ENCODE results near the gene IL17A.
"Not testable (repeated sequence)": the region's sequence is repeated elsewhere in the genome, so short reads cannot be mapped to it uniquely, and the experiment has no call there.

Gene IL17A

DNA sequence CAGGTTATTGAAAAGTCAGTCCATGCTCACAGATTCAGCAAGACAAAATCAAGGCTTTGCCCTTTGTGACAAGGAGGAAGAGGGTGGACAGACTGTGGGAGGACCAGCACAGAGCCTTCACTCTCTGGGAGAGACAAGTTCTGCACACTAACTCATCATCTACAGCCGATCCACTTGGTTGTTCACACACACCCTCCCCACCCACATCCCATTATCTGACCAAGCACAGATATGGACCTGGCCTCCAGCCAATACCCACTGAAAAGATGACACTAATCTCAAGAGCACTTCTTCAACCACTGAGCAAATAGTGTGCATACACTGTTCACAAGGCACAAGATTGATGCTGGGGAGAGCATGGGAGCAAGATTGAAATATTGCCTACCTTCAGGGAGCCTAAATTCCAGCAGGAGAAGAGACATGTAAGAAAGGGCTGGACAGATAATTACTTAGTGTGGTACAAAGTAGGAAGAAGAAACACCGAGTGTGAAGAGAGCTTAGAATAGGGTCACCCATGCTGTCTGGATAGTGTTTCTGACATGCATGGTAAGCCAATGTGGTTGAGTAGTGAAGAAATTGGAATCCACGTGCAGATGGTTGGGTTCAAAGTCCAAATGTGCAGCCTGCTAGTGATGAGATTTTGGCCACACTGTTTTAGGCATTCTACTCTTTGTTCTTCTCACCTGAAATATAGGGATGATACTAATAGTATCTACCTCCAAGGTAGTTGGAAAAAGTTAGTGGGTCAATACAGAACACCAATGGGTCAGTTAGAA lies 21.7 kb upstream of the IL17A start:
- no peak for DNase-seq (ENCODE audit: low spot score)

- DNase-seq (ENCODE audit: low spot score) = no peak
These were observed 18.9 kb upstream of the IL17A start for GRCh38 chr6:52167267-52167666.

DNA sequence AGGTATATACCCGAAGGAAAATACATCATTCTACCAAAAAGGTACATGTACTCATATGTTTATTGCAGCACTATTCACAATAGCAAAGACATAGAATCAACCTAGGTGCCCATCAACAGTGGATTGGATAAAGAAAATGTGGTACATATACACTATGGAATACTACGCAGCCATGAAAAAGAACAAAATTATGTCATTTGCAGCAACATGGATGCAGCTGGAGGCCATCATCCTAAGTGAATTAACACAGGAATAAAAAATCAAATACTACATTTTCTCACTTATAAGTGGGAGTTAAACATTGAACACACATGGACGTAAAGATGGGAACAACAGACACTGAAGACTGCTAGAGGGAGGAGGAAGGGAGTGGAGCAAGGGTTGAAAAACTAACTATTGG lies 17.8 kb upstream of the IL17A start:
- not testable (repeated sequence) for DNase-seq (ENCODE audit: low spot score)

- no peak for DNase-seq (ENCODE audit: low spot score)
These were observed 12.1 kb upstream of the IL17A start for GRCh38 chr6:52174118-52174517.

- DNase-seq (ENCODE audit: low spot score) = no peak
These were observed 9.6 kb upstream of the IL17A start for GRCh38 chr6:52176550-52176949.

GRCh38 chr6:52177961-52178360 lies 8.2 kb upstream of the IL17A start:
- no peak for DNase-seq (ENCODE audit: low spot score)

- no peak for DNase-seq (ENCODE audit: low spot score)
These were observed 5.2 kb upstream of the IL17A start for GRCh38 chr6:52180787-52181558.

DNA sequence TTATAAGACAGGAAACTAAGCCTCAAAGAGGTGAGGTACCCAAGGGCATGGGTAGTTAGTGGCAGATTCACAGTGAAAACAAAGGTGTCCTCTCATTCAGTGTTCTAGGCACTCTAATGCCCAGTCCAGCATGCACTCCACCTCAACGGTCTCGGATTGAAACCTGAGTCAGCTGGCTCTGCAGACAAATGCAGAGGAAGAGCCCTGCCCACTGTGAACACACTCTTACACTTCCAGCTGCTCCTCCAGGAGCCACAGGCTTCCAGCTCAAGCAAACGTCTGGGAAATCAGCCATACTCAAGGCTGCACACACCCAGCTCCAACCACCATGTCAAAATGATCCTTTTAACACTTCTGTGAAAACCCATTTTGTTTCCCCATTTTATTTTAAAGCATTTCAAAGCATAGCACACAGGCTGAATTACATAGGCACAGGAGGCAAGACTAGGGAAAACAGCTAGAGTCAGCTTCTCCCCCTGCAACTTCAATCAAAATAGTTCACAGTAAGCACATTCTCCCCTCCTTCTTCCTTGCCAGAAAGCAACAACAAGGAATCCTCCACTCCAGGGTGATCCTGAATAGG lies 3.0 kb upstream of the IL17A start:
- DNase-seq (ENCODE audit: low spot score) = no peak

DNA sequence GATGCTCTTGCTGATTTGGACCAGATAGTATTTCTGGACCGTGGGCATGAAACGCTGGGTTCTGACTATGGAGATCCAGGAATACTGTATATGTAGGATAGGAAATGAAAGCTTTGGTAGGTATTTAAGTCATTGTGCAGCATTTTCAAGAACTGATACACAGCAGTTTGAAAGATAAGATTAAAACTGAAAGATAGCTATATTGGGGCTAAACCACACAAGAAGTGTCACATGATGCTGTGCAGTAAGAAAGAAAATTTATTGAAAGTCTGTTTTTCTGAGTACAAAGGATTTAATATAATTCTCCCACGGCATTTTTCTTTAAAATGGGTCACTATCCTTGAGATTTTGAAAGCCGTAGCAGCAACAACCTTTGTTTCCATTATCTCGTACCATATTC lies 305 bp downstream of the IL17A start:
- DNase-seq (ENCODE audit: low spot score) = no peak

- DNase-seq (ENCODE audit: low spot score) = no peak
These were observed 923 bp downstream of the IL17A start for GRCh38 chr6:52187098-52187497.

GRCh38 chr6:52189974-52190373 lies 3.8 kb downstream of the IL17A start:
- no peak for DNase-seq (ENCODE audit: low spot score)

DNA sequence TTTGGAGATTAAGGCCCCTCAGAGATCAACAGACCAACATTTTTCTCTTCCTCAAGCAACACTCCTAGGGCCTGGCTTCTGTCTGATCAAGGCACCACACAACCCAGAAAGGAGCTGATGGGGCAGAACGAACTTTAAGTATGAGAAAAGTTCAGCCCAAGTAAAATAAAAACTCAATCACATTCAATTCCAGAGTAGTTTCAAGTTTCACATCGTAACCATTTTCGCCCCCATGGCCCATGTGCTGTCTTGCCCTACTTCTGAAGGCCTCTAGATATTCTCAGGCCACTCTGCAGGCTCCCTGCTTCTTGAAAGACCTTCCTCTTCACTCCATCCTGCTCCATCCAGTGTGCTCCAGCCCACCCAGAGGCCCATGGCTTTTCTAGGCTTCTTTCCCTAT lies 4.2 kb downstream of the IL17A start:
- DNase-seq (ENCODE audit: low spot score) = no peak

- no peak for DNase-seq (ENCODE audit: low spot score)
These were observed 5.6 kb downstream of the IL17A start for GRCh38 chr6:52191824-52192223.

DNA sequence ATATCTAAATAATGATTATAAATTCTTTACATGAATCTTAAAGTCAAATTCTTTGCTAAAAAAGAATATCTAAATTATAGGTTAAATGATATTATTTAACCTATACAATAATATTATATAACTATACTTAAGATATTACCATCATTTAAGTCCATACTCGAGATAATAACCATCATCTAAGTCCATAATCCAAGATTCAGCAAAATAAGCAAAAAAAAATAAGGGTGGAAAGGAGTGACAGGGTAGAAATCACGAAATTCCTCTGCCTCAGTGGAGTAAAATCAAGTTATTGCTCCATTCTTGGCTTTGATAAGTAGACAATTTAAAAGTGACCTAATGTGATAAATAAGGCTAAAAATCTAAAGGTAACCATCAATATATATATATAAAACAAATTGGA lies 9.7 kb downstream of the IL17A start:
- no peak for DNase-seq (ENCODE audit: low spot score)

DNA sequence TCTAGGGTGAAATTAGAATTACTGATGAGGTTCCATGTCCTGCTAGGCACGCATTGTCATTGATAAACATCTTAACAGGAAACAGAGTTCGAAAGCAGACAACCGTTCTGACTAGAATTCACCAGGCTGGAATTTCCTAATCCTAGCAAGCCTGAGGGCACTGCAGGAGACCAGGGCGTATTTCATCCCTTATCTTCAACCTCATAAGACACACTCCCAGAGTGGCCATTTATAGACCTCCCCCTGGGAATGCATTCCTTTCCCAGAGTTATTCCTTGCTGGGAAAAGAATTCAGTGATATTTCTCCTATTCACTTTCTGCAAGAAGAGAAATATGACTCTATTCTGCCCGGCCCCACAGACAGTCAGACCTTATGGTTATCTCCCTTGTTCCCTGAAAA lies 13.9 kb downstream of the IL17A start:
- not testable (repeated sequence) for DNase-seq (ENCODE audit: low spot score)

- no peak for DNase-seq (ENCODE audit: low spot score)
These were observed 14.9 kb downstream of the IL17A start for GRCh38 chr6:52201046-52201445.

- no peak for DNase-seq (ENCODE audit: low spot score)
These were observed 15.3 kb downstream of the IL17A start for GRCh38 chr6:52201493-52201892.

GRCh38 chr6:52207066-52207465 lies 20.9 kb downstream of the IL17A start:
- no peak for DNase-seq (ENCODE audit: low spot score)

DNA sequence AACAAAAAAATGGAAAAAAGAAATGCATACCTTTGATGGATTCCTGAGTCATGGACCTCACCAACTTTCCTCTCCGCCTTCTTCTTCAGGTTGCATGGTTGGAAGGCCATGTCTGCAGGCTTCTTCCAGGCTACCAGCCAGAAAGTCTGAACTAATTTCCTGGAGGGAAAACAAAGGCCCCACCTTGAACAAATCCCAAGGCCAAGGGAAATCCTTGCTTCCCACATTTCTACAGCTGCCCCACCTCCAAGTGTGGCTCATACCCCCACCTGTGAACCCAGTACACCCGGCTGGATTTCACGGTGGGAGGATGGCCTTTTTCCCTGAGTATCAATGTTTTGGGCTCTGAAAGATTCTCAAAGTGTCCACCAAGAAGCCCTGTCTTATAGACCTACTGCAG lies 22.4 kb downstream of the IL17A start:
- DNase-seq (ENCODE audit: low spot score) = no peak

GRCh38 chr6:52209770-52210169 lies 23.6 kb downstream of the IL17A start:
- no peak for DNase-seq (ENCODE audit: low spot score)

DNA sequence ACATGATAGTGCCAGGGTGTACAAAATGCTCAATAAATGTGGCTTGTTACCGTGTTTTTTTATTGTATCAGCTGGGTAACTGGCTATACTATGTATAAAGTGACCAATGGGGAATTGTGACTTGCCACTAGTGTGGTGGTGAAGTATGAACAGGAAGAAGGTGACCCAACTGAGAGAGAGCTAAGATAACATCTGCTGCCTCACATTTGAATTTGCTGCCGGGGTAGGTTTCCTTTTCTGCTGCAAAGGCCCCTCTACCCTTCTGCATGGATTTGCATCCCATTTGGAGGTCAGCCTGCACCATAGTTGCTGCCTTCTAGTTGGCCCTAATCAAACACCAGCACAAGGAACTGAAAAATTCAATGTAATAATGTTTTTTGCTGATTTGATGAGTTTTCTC lies 24.1 kb downstream of the IL17A start:
- no peak for DNase-seq (ENCODE audit: low spot score)

- no peak for DNase-seq (ENCODE audit: low spot score)
These were observed 27.0 kb downstream of the IL17A start for GRCh38 chr6:52213127-52213526.

DNA sequence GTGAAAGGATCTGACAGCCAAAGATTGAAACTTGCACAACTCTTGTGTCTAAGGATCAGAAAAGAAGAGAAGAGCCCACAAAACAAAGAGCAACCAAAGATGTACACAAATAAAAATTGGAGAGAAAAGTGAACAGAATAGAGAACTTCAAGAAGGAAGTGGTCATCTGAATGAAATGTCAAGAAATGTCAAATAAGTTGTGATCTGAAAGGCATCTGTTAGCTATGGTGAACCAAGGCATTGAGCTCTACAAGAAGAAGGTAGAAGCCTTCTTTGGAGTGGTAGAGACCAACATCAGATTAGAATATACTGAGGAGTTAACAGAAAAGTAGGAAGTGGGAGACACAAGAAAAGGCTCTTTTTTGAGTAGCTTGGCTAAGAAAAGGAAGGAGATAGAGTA lies 29.6 kb downstream of the IL17A start:
- no peak for DNase-seq (ENCODE audit: low spot score)

Measured in putamen (tissue), 1 donor.